Fibroblast of skin of right biceps (primary cell): Measurements from ENCODE around the gene KRTAP4-6.

Experiments used
- DNase-seq: peaks from one replicate; pipeline ENCODE4 v3.0.0-alpha.2; 2013

KRTAP4-6 gene

GRCh38 chr17:41104386-41105038 is 35.8 kb downstream of the KRTAP4-6 start:
- DNase-seq = peak; percentile 90

DNA sequence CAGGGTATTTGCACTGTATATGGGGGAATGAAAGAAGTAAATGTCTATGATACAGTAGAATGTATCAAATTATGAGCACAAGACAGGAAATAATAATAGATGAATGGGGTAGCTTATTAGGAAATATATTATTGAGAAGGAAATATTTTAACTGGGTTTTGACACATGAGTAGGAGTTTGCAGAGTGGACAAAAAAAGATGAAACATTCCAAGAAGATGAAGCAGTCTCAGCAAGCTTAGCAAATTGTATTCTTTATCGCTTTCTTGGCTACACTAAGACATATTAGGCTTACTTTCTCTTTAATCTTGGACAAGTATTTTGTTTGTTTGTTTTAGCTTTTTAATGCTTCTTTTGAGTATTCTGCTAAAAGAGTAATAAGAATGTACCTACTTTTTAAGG is 36.4 kb downstream of the KRTAP4-6 start:
- DNase-seq = peak; percentile 38

DNA sequence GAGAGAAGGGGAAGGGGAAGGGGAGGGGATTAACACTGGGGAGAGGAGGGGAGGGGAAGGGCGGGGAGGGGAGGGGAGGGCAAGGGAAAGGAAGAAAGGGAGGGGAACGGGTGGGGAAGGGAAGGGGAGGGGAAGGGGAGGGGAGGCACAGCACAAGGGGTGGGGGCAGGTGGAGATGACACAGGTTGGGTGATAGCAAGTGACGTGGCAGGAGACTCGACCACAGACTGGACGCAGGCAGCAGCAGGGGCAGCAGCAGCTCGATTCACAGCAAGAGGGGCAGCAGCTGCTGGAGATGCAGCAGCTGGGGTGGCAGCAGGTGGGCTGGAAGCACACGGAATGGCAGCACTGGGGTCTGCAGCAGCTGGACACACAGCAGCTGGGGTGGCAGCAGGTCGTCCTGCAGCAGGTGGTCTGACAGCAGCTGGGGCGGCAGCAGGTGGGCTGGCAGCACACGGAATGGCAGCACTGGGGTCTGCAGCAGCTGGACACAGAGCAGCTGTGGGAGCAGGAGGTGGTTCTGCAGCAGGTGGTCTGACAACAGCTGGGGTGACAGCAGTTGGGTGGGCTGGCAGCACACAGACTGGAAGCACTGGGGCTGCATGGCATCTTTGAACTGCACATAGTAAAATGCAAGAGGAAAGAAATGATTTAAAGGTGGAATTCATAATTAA is 38.6 kb downstream of the KRTAP4-6 start, which contains the start of gene KRTAP4-16:
Gene KRTAP4-16 (minus strand): TSS at position 624 of the 674 bp plus-strand sequence. CDS start 0 bp downstream, at position 624.
- no peak for DNase-seq

GRCh38 chr17:41099682-41100480 is 40.5 kb downstream of the KRTAP4-6 start:
- DNase-seq = peak; percentile 92

DNA sequence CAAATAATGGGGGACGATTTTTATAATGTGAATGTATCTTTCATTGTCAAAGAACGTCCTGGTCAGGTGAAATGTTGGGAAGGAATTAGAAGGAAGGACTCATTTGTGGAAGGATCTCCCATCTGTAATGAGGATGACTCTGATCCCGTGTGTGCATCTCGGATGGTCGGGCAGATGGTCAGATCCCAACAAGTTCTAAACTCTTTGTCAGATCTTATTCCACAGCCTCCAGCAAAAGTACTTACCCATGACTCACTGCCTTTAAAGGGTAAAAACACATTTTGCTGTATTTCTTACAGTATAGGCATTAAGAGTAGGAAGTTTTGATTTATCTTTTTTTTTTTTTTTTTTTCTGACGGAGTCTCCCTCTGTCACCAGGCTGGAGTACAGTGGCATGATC is 41.9 kb downstream of the KRTAP4-6 start:
- peak; percentile 71 for DNase-seq

DNA sequence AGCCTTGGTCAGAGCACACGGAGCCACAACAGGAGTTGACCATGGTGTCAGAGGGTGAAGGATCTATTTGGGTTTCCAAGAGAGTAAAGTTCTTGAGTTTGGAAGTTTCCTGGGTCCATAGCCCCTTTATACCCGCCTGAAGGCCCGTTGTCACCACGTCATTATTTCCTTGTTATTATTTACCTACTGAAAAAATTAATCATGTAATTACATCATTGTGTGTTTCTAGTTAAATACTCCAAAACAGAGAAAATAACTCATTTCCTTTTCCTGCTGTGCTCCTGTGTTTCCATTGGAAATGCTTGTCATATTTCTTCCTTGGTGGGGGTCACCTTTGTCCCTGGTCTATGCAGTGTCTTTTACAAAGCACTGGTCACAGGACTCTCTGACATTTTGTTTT is 42.3 kb downstream of the KRTAP4-6 start, which contains the start of gene KRTAP4-8:
Gene KRTAP4-8 (minus strand): TSS at position 101 of the 400 bp plus-strand sequence. CDS start 58 bp downstream, at position 43.
- no peak for DNase-seq

DNA sequence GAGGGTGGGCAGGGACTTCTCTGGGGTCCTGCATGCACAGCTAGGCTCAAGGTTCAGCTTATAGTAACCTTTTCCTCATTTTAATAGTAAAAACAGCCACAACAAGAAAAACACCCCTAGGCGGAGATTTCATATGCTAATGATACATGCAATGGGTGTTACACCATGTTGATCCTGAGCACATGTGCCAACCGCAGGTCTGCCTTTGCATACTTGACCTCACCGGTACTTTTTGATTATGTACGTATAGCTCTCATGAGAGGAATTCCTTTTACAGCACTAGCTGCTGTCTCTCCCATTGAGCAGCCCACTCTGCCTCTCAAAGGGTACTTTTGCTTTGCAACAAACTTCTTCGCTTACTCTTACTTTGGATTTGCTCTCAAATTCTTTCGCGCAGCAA is 44.3 kb downstream of the KRTAP4-6 start:
- no peak for DNase-seq
